Ectodermal cell (in vitro differentiated cells): Measurements from ENCODE around the gene ATP1B1.
"Not testable (repeated sequence)": the region's sequence is repeated elsewhere in the genome, so short reads cannot be mapped to it uniquely, and the experiment has no call there.

ENCODE experiments used
- H3K27ac ChIP-seq: 2 replicates; pipeline ENCODE4 v1.7.0; 2013; ENCODE audit warnings: mild to moderate bottlenecking, low read depth, low read length; ENCODE audit not compliant: insufficient read depth, poor library complexity, severe bottlenecking
- H3K27me3 ChIP-seq: 2 replicates; pipeline ENCODE4 v1.7.0; 2013; ENCODE audit warnings: mild to moderate bottlenecking, low read length; ENCODE audit not compliant: insufficient read depth, control insufficient read depth, poor library complexity, severe bottlenecking
- H3K36me3 ChIP-seq: one replicate; pipeline ENCODE4 v1.7.0; 2013; ENCODE audit warnings: low read length; ENCODE audit not compliant: control insufficient read depth, insufficient read depth
- H3K4me1 ChIP-seq: one replicate; pipeline ENCODE4 v1.7.0; 2013; ENCODE audit warnings: low read length; ENCODE audit not compliant: control insufficient read depth, insufficient read depth
- H3K4me3 ChIP-seq: 2 replicates; pipeline ENCODE4 v1.7.0; 2013; ENCODE audit warnings: low read depth, low read length, control low read depth; ENCODE audit not compliant: insufficient read depth
- H3K9me3 ChIP-seq: 2 replicates; pipeline ENCODE4 v1.7.0; 2013; ENCODE audit warnings: mild to moderate bottlenecking, low read length, moderate library complexity; ENCODE audit not compliant: control insufficient read depth
- WGBS, 2 experiments: methylation state at CpG; one replicate each; pipeline ENCODE4 v1.1.7; 2013; ENCODE audit warnings: missing lambda C conversion rate in 2 of 2; 5-methylcytosine and 5-hydroxymethylcytosine counted together

Gene ATP1B1

GRCh38 chr1:169125597-169125996, 19.1 kb downstream of the ATP1B1 start:
- WGBS, 2 experiments: 91 to 95% methylated on average over 6 of the region's 6 CpGs
- not testable (repeated sequence) for H3K27ac ChIP-seq, H3K27me3 ChIP-seq, H3K4me3 ChIP-seq, H3K4me1 ChIP-seq, H3K9me3 ChIP-seq
- H3K36me3 ChIP-seq: peaks cover 19% of the 10 kb centered on the region

GRCh38 chr1:169126335-169126734, 19.8 kb downstream of the ATP1B1 start:
- Histone ChIP-seq H3K36me3 (peaks cover 19% of the 10 kb centered on the region), H3K4me3 (no peak overlapping the region), H3K27ac (no peak overlapping the region), H3K9me3 (no peaks in the 10 kb centered on the region), H3K4me1 (no peaks in the 10 kb centered on the region), H3K27me3 (no peaks in the 10 kb centered on the region)
- 88 to 97% methylated on average over 3 of the region's 3 CpGs for WGBS, 2 experiments

- Histone ChIP-seq H3K4me3 (no peak overlapping the region), H3K4me1 (no peaks in the 10 kb centered on the region), H3K27me3 (no peaks in the 10 kb centered on the region), H3K27ac (no peak overlapping the region), H3K9me3 (no peaks in the 10 kb centered on the region), H3K36me3 (peaks cover 19% of the 10 kb centered on the region)
- WGBS, 2 experiments: 97 to 100% methylated on average over 2 to 3 of the region's 3 CpGs
These were observed 20.8 kb downstream of the ATP1B1 start for GRCh38 chr1:169127305-169127704.

- Histone ChIP-seq H3K27me3 (no peaks in the 10 kb centered on the region), H3K4me1 (no peaks in the 10 kb centered on the region), H3K9me3 (no peaks in the 10 kb centered on the region), H3K4me3 (no peak overlapping the region), H3K27ac (no peak overlapping the region), H3K36me3 (peaks cover 19% of the 10 kb centered on the region)
- 93% methylated on average over 2 of the region's 2 CpGs for WGBS, 2 experiments
These were observed 22.1 kb downstream of the ATP1B1 start for GRCh38 chr1:169128562-169128961.

- WGBS, 2 experiments: 87 to 93% methylated on average over 6 of the region's 6 CpGs
These were observed 22.8 kb downstream of the ATP1B1 start for GRCh38 chr1:169129109-169129784.

GRCh38 chr1:169130683-169131082, 24.2 kb downstream of the ATP1B1 start:
- no peaks in the 10 kb centered on the region for H3K27me3 ChIP-seq
- no peak overlapping the region for H3K4me3 ChIP-seq
- H3K9me3 ChIP-seq: no peaks in the 10 kb centered on the region
- H3K36me3 ChIP-seq: peaks cover 12% of the 10 kb centered on the region
- H3K27ac ChIP-seq: no peak overlapping the region
- WGBS, 2 experiments: 94 to 96% methylated on average over 4 of the region's 4 CpGs
- H3K4me1 ChIP-seq: no peaks in the 10 kb centered on the region

More at GRCh38 chr1:169129109-169129784, 22.8 kb downstream of the ATP1B1 start:
- H3K4me3 ChIP-seq: no peak overlapping the region
- H3K36me3 ChIP-seq: peaks cover 19% of the 10 kb centered on the region
- H3K27me3 ChIP-seq: no peaks in the 10 kb centered on the region
- no peaks in the 10 kb centered on the region for H3K9me3 ChIP-seq
- H3K27ac ChIP-seq: no peak overlapping the region
- H3K4me1 ChIP-seq: no peaks in the 10 kb centered on the region

GRCh38 chr1:169132512-169133227, 26.2 kb downstream of the ATP1B1 start:
- Histone ChIP-seq H3K27ac (no peak overlapping the region), H3K4me1 (no peaks in the 10 kb centered on the region), H3K36me3 (peaks cover 4% of the 10 kb centered on the region), H3K9me3 (no peaks in the 10 kb centered on the region), H3K27me3 (no peaks in the 10 kb centered on the region), H3K4me3 (no peak overlapping the region)
- 94 to 96% methylated on average over 4 of the region's 4 CpGs for WGBS, 2 experiments

- no peaks in the 10 kb centered on the region for H3K9me3 ChIP-seq
- H3K4me1 ChIP-seq: no peaks in the 10 kb centered on the region
- H3K27me3 ChIP-seq: no peaks in the 10 kb centered on the region
- peaks cover 4% of the 10 kb centered on the region for H3K36me3 ChIP-seq
- no peak overlapping the region for H3K27ac ChIP-seq
- no peak overlapping the region for H3K4me3 ChIP-seq
- WGBS, 2 experiments: 91 to 93% methylated on average over 5 of the region's 5 CpGs
These were observed 26.7 kb downstream of the ATP1B1 start for GRCh38 chr1:169133228-169133576.

- Histone ChIP-seq H3K36me3 (peaks cover 4% of the 10 kb centered on the region), H3K4me3 (no peak overlapping the region), H3K27me3 (no peaks in the 10 kb centered on the region), H3K27ac (no peak overlapping the region), H3K4me1 (no peaks in the 10 kb centered on the region), H3K9me3 (no peaks in the 10 kb centered on the region)
- WGBS, 2 experiments: 86 to 100% methylated on average over 1 to 2 of the region's 2 CpGs
These were observed 27.5 kb downstream of the ATP1B1 start for GRCh38 chr1:169133801-169134502.

- H3K27ac ChIP-seq: no peak overlapping the region
- no peaks in the 10 kb centered on the region for H3K9me3 ChIP-seq
- H3K4me1 ChIP-seq: no peaks in the 10 kb centered on the region
- WGBS, 2 experiments: 95 to 96% methylated on average over 4 of the region's 4 CpGs
- no peaks in the 10 kb centered on the region for H3K36me3 ChIP-seq
- H3K27me3 ChIP-seq: no peaks in the 10 kb centered on the region
- H3K4me3 ChIP-seq: no peak overlapping the region
These were observed 30.9 kb downstream of the ATP1B1 start for GRCh38 chr1:169137357-169137756.
